Liver (tissue), 3 donors: Measurements from ENCODE around the gene GFRA4.

Experiments
- ATF3 ChIP-seq: IDR thresholded peaks from 2 replicates; pipeline ENCODE4 v1.6.1; 2016; ENCODE audit warnings: antibody characterized with exemption
- RAD21 ChIP-seq, 2 donors: IDR thresholded peaks; 2 replicates each; pipeline ENCODE4 v1.6.1; 2016; ENCODE audit warnings: antibody characterized with exemption in 2 of 2, mild to moderate bottlenecking in 2 of 2
- REST ChIP-seq: IDR thresholded peaks from 2 replicates; pipeline ENCODE4 v1.6.1; 2016; ENCODE audit warnings: antibody characterized with exemption, mild to moderate bottlenecking
- RXRA ChIP-seq, 2 donors: IDR thresholded peaks; 2 replicates each; pipeline ENCODE4 v1.6.1; 2017 to 2018; ENCODE audit warnings: antibody characterized with exemption in 2 of 2, mild to moderate bottlenecking in 1 of 2
- SP1 ChIP-seq: IDR thresholded peaks from 2 replicates; pipeline ENCODE4 v1.6.1; 2018; ENCODE audit warnings: antibody characterized with exemption, mild to moderate bottlenecking
- ZBTB33 ChIP-seq: IDR thresholded peaks from 2 replicates; pipeline ENCODE4 v1.6.1; 2016; ENCODE audit warnings: antibody characterized with exemption
- TF ChIP-seq, protein P1 (sequence below): fragments of 150-350 bp; IDR thresholded peaks from 2 replicates; pipeline ENCODE4 v1.5.1; 2017; ENCODE audit warnings: improper control_type of control experiment, low read depth, low read length; ENCODE audit not compliant: missing input control
- TF ChIP-seq, protein P2 (sequence below): IDR thresholded peaks from 2 replicates; pipeline ENCODE4 v1.6.1; 2016; ENCODE audit warnings: antibody characterized with exemption
- donor health status: healthy.
- donor health status: healthy.

DNA sequence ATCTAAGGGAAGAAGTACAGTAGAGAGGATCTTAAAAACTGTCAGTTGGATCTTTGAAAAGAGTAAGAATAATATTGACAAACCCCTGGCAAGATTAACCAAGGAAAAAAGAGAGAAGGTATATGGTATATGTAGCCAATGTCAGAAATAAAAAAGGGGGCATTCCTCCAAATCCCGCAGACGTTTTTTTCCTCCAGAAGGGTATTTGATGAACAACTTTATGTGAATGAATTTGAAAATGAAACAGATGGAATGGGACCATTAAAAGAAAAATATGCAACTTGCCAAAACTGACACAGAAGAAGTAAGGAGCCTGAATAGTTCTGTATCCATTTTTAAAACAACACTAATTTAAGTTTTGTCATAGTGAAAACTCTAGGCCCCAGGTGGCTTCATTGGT is 35.7 kb downstream of the GFRA4 start:
- TF ChIP-seq, protein P1, sequence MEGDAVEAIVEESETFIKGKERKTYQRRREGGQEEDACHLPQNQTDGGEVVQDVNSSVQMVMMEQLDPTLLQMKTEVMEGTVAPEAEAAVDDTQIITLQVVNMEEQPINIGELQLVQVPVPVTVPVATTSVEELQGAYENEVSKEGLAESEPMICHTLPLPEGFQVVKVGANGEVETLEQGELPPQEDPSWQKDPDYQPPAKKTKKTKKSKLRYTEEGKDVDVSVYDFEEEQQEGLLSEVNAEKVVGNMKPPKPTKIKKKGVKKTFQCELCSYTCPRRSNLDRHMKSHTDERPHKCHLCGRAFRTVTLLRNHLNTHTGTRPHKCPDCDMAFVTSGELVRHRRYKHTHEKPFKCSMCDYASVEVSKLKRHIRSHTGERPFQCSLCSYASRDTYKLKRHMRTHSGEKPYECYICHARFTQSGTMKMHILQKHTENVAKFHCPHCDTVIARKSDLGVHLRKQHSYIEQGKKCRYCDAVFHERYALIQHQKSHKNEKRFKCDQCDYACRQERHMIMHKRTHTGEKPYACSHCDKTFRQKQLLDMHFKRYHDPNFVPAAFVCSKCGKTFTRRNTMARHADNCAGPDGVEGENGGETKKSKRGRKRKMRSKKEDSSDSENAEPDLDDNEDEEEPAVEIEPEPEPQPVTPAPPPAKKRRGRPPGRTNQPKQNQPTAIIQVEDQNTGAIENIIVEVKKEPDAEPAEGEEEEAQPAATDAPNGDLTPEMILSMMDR: no peak
- no peak for TF ChIP-seq RAD21 (IDR thresholded peaks at IDR 0.05)
- TF ChIP-seq SP1: no peak
- TF ChIP-seq, protein P2, sequence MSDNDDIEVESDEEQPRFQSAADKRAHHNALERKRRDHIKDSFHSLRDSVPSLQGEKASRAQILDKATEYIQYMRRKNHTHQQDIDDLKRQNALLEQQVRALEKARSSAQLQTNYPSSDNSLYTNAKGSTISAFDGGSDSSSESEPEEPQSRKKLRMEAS: no peak
- TF ChIP-seq ZBTB33: no peak
- TF ChIP-seq ATF3: no peak
- no peak for TF ChIP-seq RXRA (IDR thresholded peaks at IDR 0.05)
- TF ChIP-seq REST: no peak
